Ramos (cell line): ENCODE measurements around the gene WAC.
"Not testable (repeated sequence)": the region's sequence is repeated elsewhere in the genome, so short reads cannot be mapped to it uniquely, and the experiment has no call there.

Experiments used
- in situ Hi-C: fragments of 300-500 bp; cut with MboI; formaldehyde crosslinking; loops from one replicate; pipeline ENCODE4 v1.14.3; 2022; ENCODE audit warnings: low sequenced_read_pairs; ENCODE audit not compliant: unreplicated experiment

Gene WAC

DNA sequence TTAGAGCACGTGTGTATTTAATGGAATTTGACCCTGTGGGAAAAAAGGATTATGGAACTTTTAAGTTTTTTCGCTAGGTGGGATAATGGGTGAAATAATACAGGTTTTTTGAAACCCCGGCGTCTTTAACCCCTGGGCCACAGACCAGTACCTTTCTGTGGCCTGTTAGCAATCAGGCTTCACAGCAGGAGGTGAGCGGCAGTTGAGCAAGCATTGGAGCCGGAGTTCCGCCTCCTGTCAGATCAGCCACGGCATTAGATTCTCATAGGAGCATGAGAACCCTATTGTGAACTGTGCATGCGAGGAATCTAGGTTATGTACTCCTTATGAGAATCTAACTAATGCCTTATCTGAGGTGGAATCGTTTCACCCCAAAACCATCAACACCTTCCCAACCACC is 28.6 kb downstream of the WAC start:
- in situ Hi-C loops: no loop called here

DNA sequence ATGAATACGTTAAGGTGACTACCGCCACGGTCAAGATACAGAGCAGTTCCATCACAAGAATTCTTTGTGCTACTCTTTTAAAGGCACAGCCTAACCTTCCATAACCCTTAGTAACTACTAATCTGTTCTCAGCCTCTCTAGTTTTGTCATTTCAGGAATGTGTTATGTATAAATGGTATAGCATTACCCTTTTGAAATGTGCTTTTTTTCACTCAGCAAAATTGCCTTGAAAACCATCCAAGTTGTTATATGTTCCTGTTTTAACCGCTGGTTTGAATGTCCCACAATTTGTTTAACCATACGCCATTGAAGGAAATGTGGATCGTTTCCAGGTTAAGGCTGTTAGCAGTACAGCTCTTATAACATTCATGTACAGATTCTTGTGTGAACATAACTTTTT is 32.0 kb downstream of the WAC start:
- in situ Hi-C loops: no loop called here

DNA sequence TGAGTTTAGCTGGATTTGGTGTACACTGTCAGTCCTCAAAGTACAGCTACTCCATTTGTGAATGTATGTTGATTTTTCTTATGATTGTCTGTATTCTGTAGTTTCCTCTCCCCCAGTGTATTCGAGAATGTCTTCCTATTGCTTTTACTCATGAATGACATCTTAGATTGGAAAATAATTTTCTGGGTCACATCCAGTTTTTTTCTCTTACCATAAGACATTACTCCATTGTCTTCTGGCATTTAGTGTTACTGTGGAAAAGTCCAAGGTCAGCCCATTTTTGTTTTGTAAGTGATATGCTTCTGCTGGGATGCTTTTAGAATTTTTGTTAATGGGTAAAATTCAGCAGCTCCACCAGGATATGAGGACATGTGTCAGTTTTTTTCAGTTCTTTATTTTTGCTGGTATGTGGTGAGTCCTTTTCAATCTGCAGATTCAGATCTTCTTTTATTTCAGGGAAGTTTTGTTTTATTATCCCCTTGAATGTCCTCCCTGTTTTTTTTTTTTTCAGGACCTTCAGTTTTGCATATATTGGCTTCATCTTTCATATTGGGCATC is 33.6 kb downstream of the WAC start:
- in situ Hi-C loops: no loop called here

DNA sequence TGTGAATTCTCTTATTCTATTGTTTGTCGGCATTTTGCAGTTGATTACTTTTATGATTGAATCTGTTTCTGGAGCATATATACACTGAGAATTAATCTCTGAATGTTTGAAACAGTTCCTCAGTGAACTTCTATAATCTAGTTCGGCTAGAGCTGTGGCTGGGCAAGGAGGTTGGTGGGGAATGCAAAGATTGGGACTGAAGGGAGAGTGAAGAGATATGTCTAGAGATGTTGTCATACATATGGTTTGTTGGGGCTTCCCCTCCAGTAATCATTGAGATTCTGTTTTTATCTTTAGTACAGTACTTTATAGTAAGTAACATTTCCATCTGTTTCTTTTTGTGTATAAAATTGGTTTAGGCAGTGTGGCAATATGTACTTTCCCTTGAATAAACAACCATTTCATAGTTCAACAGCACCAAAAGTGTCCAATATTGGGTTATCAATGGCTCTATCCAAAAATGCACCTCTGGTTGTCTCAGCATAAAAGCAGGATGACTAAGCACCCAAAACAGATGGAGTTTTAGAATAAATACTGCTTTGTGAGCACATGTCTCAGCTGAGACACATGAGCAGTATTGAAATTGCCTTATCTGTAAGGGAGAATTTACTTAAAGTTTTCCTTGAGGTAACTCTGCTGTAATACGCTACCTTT is 36.7 kb downstream of the WAC start:
- in situ Hi-C loops: no loop called here

DNA sequence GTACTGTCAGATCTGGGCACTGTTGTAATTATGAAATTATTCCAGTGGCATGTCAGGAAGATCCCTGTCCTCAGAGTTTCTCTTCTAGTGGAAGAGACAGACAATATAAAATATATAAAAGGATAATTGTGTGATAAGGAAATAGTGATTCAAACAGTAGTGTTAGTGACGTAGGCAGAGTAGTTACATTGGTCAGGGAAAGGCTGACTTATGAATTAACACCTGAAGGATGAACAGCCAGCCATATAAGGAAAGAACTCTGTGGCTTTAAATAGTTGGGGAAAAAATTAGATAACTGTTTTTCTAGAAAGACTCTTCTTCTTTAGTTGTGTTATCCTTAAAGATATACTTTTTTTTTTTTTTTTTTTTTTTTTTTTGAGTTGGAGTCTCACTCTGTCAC is 37.7 kb downstream of the WAC start:
- in situ Hi-C loops: no loop called here

DNA sequence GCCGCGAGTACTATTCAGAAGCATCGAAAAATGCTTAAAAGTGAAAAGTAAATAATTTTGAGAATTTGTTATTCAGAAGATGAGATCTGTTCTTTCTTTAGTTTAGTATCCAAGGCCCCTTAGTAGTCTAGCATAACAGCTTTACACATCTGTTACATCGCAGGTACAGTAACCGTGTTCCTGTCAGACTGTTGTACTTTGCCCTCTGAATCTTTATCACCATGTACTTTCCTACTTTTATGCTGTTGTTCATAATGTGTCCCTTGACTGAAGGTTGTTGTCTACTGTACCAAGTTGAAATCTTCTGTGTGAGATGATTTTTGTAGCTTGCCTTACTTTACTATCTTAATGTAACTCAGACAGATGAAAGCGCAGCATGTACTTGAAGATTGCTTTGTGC is 38.3 kb downstream of the WAC start:
- in situ Hi-C loops: no loop called here

DNA sequence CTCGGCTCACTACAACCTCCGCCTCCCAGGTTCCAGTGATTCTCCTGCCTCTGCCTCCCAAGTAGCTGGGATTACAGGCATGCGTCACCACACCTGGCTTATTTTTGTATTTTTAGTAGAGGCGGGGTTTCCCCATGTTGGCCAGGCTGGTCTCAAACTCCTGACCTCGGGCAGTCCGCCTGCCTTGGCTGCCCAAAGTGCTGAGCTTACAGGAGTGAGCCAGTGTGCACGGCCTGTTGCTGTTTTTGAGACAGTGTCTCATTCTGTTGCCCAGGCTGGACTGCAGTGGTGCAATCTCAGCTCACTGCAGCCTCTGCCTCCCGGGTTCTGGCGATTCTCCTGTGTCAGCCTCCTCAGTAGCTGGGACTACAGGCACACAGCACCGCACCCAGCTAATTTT is 41.3 kb downstream of the WAC start:
- in situ Hi-C loops: not testable (repeated sequence)

DNA sequence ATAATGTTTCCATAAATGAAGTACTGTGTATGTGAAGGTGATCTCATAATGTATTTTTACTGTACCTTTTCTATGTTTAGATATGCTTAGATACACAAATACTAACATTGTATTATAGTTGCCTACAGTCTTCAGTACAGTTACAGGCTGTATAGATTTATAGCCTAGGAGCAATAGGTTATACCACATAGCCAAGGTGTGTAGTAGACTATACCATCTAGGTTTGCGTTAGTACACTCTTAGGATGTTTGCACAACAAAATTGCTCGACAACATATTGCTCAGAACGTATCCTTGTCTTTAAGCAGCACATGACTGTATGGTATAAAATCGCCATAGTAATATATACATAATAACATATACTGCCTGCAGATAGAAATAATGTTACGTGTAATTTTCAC is 42.9 kb downstream of the WAC start:
- in situ Hi-C loops: no loop called here

DNA sequence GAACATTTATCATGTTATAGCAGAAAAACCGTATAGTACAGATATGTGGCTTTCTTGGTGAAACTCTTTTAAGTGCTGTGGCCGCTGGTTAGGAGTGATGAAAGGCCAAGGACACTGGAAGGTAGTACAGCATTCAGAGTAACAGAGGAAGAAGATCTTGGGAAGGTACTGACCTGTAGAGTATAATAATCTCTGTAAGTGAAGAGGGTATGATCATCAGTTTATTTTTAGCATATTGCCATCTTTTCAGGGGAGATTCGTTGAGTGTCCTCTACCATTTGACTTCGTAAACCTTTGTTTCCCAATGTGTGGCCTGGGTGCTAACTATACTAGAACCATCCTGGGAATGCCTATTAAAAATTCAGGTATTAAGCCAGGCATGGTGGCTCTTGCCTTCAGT is 44.6 kb downstream of the WAC start:
- in situ Hi-C loops: no loop called here

DNA sequence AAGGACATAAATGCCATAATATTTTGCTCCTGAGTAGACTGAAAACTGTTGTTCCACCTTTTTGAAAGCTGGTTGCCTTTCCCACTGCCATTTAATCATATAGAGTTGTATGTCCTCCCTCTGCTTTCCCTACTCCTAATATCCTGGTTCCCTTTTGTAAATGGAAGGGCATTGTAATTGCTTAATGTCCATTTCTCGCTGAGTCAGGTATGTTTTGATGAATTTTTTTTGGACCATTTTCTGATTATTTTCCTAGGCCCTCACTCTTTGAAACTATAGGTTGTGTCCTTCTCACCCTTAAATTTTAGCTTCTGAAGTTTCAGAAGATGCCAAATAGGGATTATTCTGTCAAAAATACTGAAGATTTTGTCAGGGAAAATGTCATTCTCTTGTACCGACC is 45.5 kb downstream of the WAC start:
- in situ Hi-C loops: no loop called here

DNA sequence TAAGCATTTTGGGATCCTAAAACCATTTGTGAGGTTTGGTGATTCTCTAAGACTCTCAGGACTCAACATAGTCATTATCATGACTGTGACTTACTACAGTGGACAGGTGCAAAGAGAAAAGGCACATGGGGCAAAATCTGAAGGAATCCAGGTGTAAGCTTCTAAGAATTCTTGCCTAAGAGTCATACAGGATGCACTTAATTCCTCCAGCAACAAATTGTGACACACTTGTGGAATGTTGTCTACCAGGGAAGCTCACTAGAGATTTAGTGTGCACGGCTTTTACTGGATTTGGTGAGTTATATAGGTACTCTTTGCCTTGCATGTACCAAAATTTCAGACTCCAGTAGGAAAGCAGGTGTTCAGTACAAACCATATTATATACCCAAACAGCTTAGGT is 47.9 kb downstream of the WAC start:
- in situ Hi-C loops: no loop called here

DNA sequence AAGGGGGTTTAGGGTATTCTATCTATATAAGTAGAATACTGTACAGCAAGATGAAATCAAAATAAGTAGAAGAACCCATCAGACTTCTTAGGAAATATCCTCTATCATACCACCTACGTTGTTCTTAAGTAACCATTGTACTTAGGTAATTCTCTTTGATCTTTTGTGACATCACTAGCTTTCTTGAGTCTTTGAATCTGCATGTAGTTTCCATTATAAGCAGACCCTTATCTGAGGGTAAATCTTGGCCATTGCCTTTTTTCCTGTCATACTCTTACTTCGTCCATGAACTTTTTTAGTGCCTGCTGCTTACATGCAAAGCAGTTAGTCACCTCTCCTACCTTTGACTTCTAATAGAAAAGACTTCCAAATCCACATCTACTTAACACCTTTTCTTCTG is 49.0 kb downstream of the WAC start:
- in situ Hi-C loops: no loop called here

DNA sequence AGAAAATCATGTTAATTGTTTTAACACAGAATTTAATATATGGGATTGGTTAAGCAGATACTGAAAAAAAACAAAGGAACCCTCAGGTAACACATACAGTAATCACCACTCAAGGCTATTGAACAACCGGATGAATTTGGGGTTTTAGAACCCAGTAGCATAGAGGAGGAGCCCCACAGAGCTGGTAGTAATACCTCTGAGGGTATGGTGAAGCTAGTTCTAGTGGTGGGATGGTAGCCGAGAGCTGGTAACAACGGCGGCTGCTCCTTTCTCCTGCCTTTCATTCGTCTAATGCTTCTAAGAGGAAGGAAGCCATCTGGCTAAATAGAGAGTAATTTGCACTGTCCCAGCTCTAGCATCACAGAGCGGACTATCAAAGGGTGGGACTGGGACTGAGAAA is 52.2 kb downstream of the WAC start:
- in situ Hi-C loops: no loop called here

DNA sequence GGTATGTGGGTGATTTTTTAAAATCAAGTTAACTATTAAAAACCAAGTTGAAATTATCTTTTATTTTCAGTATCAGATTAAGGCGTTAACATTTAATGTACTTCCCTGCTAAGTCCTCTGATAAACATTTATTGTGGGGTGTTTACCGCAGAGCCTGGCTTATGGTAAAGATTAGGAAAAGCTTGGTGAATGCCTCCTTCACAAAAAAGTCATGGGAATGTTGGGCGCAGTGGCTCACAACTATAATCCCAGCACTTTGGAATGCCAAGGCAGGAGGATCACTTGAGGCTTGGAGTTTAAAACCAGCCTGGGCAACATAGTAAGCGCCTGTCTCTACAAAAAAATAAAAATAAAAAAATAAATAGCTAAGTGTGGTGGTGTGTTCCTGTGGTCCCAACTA is 53.3 kb downstream of the WAC start:
- in situ Hi-C loops: no loop called here

DNA sequence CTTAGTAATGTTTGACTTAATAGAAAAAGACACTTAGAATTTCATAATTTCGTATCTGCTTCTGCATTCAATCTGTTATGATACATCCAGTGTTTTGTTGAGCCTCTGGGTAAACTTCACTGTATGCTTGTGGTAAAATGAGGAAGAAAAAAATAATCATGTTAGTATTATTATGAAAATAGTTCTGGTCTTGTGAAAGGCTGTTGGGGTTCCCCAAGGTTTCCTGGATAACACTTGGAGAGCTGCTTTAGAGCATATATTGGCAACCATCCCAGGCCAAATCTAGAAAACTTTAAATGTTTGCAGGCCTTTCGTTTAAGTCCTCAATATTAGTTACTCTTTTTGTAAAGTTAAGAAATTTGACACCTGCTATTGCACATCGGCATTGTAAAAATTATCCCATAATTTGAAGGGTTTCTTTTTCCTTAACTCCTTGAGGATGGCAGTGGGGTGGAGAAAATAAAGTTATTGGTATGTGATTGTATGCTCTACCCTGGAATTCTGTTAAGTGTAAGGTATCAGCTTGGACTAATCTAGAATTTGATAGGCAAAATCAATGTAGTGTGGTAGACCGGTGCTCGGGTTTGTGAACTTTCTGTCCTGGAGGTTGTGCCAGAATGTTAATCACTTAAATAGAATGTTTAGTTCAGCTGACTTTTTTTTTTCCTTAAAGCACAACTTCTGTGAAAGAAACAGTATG is 54.5 kb downstream of the WAC start:
- in situ Hi-C loops: no loop called here

DNA sequence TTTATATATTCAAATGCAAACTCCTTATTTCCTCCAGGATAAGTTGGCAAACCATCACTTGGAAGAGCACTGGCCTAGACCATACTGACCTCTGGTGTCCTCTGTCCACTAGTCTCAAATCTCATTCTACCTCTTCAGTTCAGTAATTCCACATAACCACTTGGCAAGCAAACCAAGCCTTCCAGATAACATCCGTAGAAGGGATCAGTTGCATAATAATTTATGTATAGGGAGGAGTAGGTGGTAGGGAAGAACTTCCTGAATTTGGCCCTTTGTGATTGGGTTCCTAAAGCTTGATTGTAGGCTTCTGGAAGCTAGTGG is 55.0 kb downstream of the WAC start:
- in situ Hi-C loops: no loop called here

DNA sequence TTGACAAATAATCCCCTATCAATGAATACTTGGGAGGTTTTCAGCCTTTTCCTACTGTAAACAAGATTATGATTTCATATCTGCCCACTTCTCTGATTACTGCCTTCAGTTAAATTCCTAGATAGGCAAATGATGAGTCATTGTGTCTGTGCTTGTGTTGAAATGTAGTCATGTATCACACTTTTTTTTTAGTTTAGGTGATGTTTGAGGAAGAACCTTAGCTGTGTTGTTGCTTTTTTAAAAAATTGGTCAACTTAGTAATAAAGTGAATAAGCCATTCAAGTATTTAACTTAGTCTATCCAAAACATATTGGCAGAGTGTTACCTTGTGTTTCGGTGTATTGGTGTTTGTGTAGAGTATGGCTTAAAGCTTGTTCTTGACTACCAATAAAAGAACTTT is 60.0 kb downstream of the WAC start:
- in situ Hi-C loops: no loop called here

DNA sequence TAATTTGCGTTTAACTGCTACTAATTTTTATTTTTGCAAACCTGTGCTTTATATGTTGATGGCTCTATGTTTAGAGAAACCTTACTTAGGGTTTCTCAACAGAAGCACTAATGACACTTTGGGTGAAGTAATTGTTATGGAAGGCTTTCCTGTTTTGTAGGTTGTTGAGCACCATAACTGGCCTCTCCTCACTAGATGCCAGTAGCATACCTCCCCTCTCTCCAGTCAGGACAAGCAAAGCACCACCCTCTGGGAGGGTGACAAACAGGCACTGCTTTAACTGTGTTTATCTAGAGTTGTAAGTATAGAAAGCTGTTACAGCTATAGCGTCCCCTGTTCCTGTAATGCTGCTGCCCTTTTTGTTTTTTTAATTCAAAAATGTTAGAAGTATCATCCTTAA is 60.9 kb downstream of the WAC start:
- in situ Hi-C loops: no loop called here

DNA sequence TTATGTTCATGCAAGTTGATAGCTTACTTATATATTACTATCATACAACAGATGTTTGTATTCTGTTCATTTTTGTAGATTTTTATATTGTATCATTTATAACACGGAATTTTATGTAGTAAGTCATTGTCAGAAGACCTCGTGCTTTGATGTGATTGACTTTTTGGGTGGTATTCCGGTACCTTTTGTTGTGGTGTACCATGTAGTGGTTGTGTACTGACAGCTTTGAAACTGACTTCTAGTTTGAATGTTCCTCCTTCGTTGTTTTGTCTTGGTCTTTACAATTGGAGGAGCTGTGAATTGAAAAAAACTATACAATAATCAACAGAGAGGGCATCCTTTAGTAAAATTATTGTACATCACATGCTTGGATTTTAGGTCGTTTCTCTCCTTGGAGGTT is 61.5 kb downstream of the WAC start:
- in situ Hi-C loops: no loop called here

DNA sequence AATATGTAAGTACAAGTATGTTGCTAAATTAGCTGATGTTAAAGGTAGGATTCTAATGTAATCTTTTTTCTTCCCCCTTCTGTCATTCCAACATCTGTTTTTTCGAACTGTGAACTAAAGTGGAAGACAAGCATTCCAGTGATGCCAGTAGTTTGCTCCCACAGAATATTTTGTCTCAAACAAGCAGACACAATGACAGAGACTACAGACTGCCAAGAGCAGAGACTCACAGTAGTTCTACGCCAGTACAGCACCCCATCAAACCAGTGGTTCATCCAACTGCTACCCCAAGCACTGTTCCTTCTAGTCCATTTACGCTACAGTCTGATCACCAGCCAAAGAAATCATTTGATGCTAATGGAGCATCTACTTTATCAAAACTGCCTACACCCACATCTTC is 62.7 kb downstream of the WAC start:
- in situ Hi-C loops: no loop called here

DNA sequence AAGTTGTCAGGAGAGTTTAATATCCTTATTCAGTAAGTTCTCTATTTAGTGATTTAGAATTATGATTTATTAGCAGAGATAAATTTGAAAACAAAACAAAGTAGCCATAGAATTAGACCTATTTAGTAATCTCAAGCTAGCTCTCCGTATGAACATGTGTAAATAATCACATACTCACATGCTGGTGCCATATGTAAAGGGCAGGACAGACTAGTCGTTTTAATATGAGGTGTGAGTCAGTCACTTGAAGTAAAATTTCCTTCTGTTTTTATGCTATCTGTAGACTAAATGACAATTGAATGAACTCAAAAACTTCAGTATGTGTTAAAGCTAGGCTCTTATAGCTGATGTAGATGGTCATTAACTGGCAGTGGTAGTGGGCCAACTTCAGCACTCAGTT is 67.1 kb downstream of the WAC start:
- in situ Hi-C loops: no loop called here

DNA sequence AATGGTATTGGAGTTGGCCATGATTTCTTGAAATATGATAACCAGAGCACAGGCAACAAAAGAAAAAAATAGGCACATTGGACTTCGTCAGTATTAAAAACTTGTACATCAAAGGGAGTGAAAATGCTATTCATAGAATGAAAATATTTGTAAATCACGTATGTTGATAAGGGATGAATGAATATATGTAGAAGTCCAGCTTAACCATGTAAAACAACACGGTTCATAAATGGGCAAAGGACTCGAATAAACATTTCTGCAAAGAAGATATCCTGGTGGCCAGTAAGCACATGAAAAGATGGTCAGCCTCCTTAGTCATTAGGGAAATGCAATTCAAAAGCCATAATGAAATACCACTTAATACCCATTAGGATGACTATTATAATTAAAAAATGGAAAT is 68.1 kb downstream of the WAC start:
- in situ Hi-C loops: no loop called here
